Endothelial cell of umbilical vein (primary cell): ENCODE data around the gene ATP5IF1. TPM values are rescaled to one million over a fixed set of nuclear protein-coding genes. Genes with fewer than 3 reads are reported as not detected.

Source experiments
- BruUV-seq: library from RNA; stranded (reverse); fragments of 400-500 nt; replicated peaks from 2 replicates; lab custom pipeline; 2021; lab: Mats Ljungman, UMichigan
- CTCF ChIA-PET: fragments of 300-600, 350-600 bp; sonication (Branson Sonifier 250); formaldehyde crosslinking; loops from one replicate; lab custom pipeline; 2021; ENCODE audit warnings: antibody characterized with exemption, inconsistent platforms; lab: Charles Lee
- POLR2A ChIA-PET: fragments of 300-600, 350-600 bp; sonication (Branson Sonifier 250); formaldehyde crosslinking; loops from one replicate; lab custom pipeline; 2021; ENCODE audit warnings: antibody characterized with exemption, inconsistent platforms; lab: Charles Lee
- DNase-seq: peaks from one replicate; pipeline ENCODE4 v3.0.0-alpha.2; 2011; ENCODE audit warnings: low read depth, low spot score
- FAIRE-seq: peaks from 2 replicates; lab custom pipeline; 2011; peaks lifted over from hg19 to GRCh38; lab: Jason Lieb, UNC
- H2AFZ ChIP-seq: 2 replicates; pipeline ENCODE4 v1.6.0; 2012; ENCODE audit warnings: low read depth, low read length, control low read depth, inconsistent platforms
- H3K27ac ChIP-seq: 2 replicates; pipeline ENCODE4 v1.5.1; 2011; ENCODE audit warnings: low read depth, mild to moderate bottlenecking, control low read depth, low read length, moderate library complexity; ENCODE audit not compliant: insufficient read depth
- H3K27me3 ChIP-seq, 2 experiments: 2 replicates each; pipeline versions ENCODE4 v1.6.0 to v1.6.1; 2011; ENCODE audit warnings: low read length in 2 of 2, mixed read lengths in 1 of 2; ENCODE audit not compliant: control insufficient read depth in 2 of 2, insufficient read depth in 2 of 2
- H3K36me3 ChIP-seq, 2 experiments: 2 replicates in 1 of 2; 3 replicates in 1 of 2; pipeline ENCODE4 v1.5.1; 2011; ENCODE audit warnings: low read length in 2 of 2, mild to moderate bottlenecking in 1 of 2, moderate library complexity in 1 of 2; ENCODE audit not compliant: control insufficient read depth in 2 of 2, insufficient read depth in 2 of 2; ENCODE audit errors: extremely low read depth in 1 of 2
- H3K4me1 ChIP-seq: 3 replicates; pipeline ENCODE4 v1.5.1; 2011; ENCODE audit warnings: mild to moderate bottlenecking, low read length; ENCODE audit not compliant: control insufficient read depth, insufficient read depth; ENCODE audit errors: extremely low read depth
- H3K4me2 ChIP-seq: 2 replicates; pipeline ENCODE4 v1.6.1; 2011; ENCODE audit warnings: low read length, control low read depth, mixed read lengths; ENCODE audit not compliant: insufficient read depth
- H3K4me3 ChIP-seq, 3 experiments: fragments of 200-600 bp in 1 of 3; sonication (generic), shearing (Covaris generic) in 1 of 3; replicated peaks in 1 of 3; 2 replicates each; pipeline ENCODE4 v1.5.1; 2011 to 2016; ENCODE audit warnings: control low read depth in 3 of 3, low read length in 3 of 3, mild to moderate bottlenecking in 2 of 3, inconsistent platforms in 1 of 3, low read depth in 1 of 3, moderate library complexity in 1 of 3; ENCODE audit not compliant: insufficient read depth in 1 of 3
- H3K79me2 ChIP-seq: 2 replicates; pipeline ENCODE4 v1.6.0; 2012; ENCODE audit warnings: low read length, inconsistent platforms; ENCODE audit not compliant: control insufficient read depth, insufficient read depth
- H3K9ac ChIP-seq: replicated peaks from 2 replicates; pipeline ENCODE3; 2011; ENCODE audit warnings: low read length, control low read depth; ENCODE audit not compliant: insufficient read depth; ENCODE audit errors: extremely low read depth
- H3K9me1 ChIP-seq: replicated peaks from 3 replicates; pipeline ENCODE4 v1.6.0; 2011; ENCODE audit warnings: mild to moderate bottlenecking, low read length; ENCODE audit not compliant: control insufficient read depth, insufficient read depth; ENCODE audit errors: extremely low read depth
- H3K9me3 ChIP-seq: replicated peaks from 2 replicates; pipeline ENCODE4 v1.5.1; 2012; ENCODE audit warnings: low read length, inconsistent platforms; ENCODE audit not compliant: control insufficient read depth, insufficient read depth
- H4K20me1 ChIP-seq: replicated peaks from 2 replicates; pipeline ENCODE3; 2011; ENCODE audit warnings: mild to moderate bottlenecking, low read length; ENCODE audit not compliant: control insufficient read depth, insufficient read depth; ENCODE audit errors: extremely low read depth
- EZH2 ChIP-seq: IDR thresholded peaks from 2 replicates; pipeline ENCODE4 v1.6.1; 2012; ENCODE audit warnings: borderline replicate concordance, low read depth, mild to moderate bottlenecking, moderate library complexity, low read length, inconsistent platforms; ENCODE audit not compliant: severe bottlenecking
- FOS ChIP-seq: IDR thresholded peaks from 2 replicates; pipeline ENCODE4 v1.6.1; 2011; ENCODE audit warnings: mild to moderate bottlenecking, low read length, moderate library complexity, borderline replicate concordance; ENCODE audit not compliant: insufficient read depth
- GATA2 ChIP-seq: IDR thresholded peaks from 2 replicates; pipeline ENCODE4 v1.7.0; 2011; ENCODE audit warnings: low read depth, mild to moderate bottlenecking, moderate library complexity, mixed read lengths, low read length; ENCODE audit not compliant: insufficient read length, insufficient read depth
- JUN ChIP-seq: IDR thresholded peaks from 2 replicates; pipeline ENCODE4 v1.6.1; 2011; ENCODE audit warnings: borderline replicate concordance, low read depth; ENCODE audit not compliant: insufficient read length, insufficient read depth
- MYC ChIP-seq: IDR thresholded peaks from one replicate; pipeline ENCODE4 v1.6.1; 2011; ENCODE audit warnings: mild to moderate bottlenecking, low read depth, low read length
- POLR2A ChIP-seq: IDR thresholded peaks from 2 replicates; pipeline ENCODE4 v1.6.1; 2012; ENCODE audit warnings: low read depth, mild to moderate bottlenecking, control low read depth, low read length
- POLR2AphosphoS5 ChIP-seq: IDR thresholded peaks from 2 replicates; pipeline ENCODE4 v1.6.1; 2012; ENCODE audit warnings: low read depth, mild to moderate bottlenecking, control low read depth, low read length, moderate library complexity; ENCODE audit not compliant: insufficient read depth
- dilution Hi-C: fragments of 300-500 bp; cut with MboI; formaldehyde crosslinking; loops from one replicate; pipeline ENCODE4 v1.15.0; 2019; ENCODE audit warnings: low sequenced_read_pairs; ENCODE audit not compliant: extremely low pct_ligation_motif_present
- intact Hi-C: fragments of 100-400 bp; cut with micrococcal nuclease; formaldehyde crosslinking; loops from one replicate; pipeline ENCODE4 v1.10.0; 2022
- polyA plus RNA-seq, 4 experiments: library from polyadenylated mRNA; depleted of rRNA in 3 of 4; stranded (reverse) in 3 of 4; unstranded in 1 of 4; fragments of >200 nt; gene quantifications; 2 replicates each; pipeline versions ENCODE4 v1.2.1 to v1.2.3, GENCODE V29; 2011 to 2012; ENCODE audit warnings: missing spikeins in 1 of 4
- total RNA-seq: library from RNA; stranded (reverse); gene quantifications from 2 replicates; pipeline ENCODE4 v1.2.3, GENCODE V29; 2021
- TF ChIP-seq, protein P1 (sequence below): IDR thresholded peaks from 2 replicates; pipeline ENCODE4 v1.6.1; 2011; ENCODE audit not compliant: insufficient read depth, insufficient read length
- TF ChIP-seq, protein P2 (sequence below), 2 donors: IDR thresholded peaks; 1 replicate in 1 of 2; 2 replicates in 1 of 2; pipeline ENCODE4 v1.5.1; 2011; ENCODE audit warnings: low read length in 2 of 2, mild to moderate bottlenecking in 2 of 2, moderate library complexity in 2 of 2, control low read depth in 1 of 2, inconsistent platforms in 1 of 2, low read depth in 1 of 2; ENCODE audit not compliant: insufficient read depth in 1 of 2; ENCODE audit errors: extremely low read depth in 1 of 2

ATP5IF1 gene
- total and polyA plus RNA-seq, 2 donors (not counting 3 experiments of a cell fraction or from before 2014, with no cell fraction given): 133 to 243 TPM

DNA sequence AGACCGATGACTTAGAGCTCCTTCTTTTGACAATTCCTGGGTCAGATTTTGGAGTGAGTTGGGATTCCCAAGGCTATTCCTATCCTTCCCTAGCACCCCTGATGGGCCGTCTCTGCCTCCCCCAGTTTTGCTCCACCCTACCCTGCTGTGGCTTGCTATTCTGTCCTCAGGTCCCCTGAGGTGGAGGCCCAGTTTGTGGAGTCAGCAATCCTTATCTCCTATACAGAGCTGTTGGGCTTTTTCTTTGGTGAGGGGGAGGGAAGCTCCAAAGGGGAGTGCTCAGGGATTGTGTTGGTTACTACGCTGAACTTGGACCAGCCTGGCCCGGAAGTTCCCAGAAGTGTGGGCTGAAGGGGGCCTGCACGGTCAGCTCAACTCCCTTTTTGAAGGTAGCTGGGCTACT, 31.0 kb downstream of the ATP5IF1 start:
- TF ChIP-seq JUN (no peak), POLR2AphosphoS5 (no peak), POLR2A (no peak), EZH2 (no peak), FOS (no peak), GATA2 (no peak), MYC (no peak)
- TF ChIP-seq, protein P1, sequence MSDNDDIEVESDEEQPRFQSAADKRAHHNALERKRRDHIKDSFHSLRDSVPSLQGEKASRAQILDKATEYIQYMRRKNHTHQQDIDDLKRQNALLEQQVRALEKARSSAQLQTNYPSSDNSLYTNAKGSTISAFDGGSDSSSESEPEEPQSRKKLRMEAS: no peak
- TF ChIP-seq, protein P2, sequence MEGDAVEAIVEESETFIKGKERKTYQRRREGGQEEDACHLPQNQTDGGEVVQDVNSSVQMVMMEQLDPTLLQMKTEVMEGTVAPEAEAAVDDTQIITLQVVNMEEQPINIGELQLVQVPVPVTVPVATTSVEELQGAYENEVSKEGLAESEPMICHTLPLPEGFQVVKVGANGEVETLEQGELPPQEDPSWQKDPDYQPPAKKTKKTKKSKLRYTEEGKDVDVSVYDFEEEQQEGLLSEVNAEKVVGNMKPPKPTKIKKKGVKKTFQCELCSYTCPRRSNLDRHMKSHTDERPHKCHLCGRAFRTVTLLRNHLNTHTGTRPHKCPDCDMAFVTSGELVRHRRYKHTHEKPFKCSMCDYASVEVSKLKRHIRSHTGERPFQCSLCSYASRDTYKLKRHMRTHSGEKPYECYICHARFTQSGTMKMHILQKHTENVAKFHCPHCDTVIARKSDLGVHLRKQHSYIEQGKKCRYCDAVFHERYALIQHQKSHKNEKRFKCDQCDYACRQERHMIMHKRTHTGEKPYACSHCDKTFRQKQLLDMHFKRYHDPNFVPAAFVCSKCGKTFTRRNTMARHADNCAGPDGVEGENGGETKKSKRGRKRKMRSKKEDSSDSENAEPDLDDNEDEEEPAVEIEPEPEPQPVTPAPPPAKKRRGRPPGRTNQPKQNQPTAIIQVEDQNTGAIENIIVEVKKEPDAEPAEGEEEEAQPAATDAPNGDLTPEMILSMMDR (IDR thresholded peaks at IDR 0.05; ENCODE audit: extremely low read depth in 1 of 2, insufficient read depth in 1 of 2, low read depth in 1 of 2, low read length in 2 of 2): no peak
- Histone ChIP-seq H3K27me3 (no peaks in the 10 kb centered on the region), H3K4me3 (no peak overlapping the region), H3K9me3 (no peaks in the 10 kb centered on the region), H2AFZ (no peak overlapping the region), H3K27ac (no peak overlapping the region), H3K36me3 (peaks cover under 1 to 2% of the 10 kb centered on the region in 2 experiments), H4K20me1 (peaks cover 5% of the 10 kb centered on the region), H3K4me2 (no peak overlapping the region), H3K79me2 (peaks cover 58% of the 10 kb centered on the region), H3K4me1 (no peaks in the 10 kb centered on the region), H3K9ac (no peak overlapping the region), H3K9me1 (no peaks in the 10 kb centered on the region)
- intact Hi-C loops: no loop called here
- ChIA-PET CTCF (interaction anchor here (1.1 to 2.1 kb wide), 5 partner anchors 11 to 176 kb away, joined by 3 to 14 read pairs (median 3); no protein-coding TSS in a partner anchor), POLR2A (interaction anchor here (0.5 to 1.0 kb wide), 2 partner anchors 10 to 36 kb away, joined by 3 to 5 read pairs; no protein-coding TSS in a partner anchor)
- DNase-seq (no peak), FAIRE-seq (no peak)
- BruUV-seq: no TSS peak
- dilution Hi-C loops: loop anchor here (25.0 kb wide), 1 partner anchor 345 kb away; no protein-coding TSS in a partner anchor
